ENCODE results near the gene PNCK.

Gene PNCK

GRCh38 chrX:153671589-153672530 is 1.8 kb downstream of the PNCK start:
- CTCF ChIA-PET: interaction anchor here (1.3 to 2.2 kb wide), 4 partner anchors 15 to 730 kb away, joined by 4 to 7 read pairs (median 6); partner anchors contain the start of gene SLC6A8
- no peak for TF ChIP-seq CTCF (IDR thresholded peaks at IDR 0.05; ENCODE audit: control extremely low read depth, extremely low read depth, low read depth, missing control alignments)
- POLR2A ChIA-PET: no interaction called here
- no peak for DNase-seq (ENCODE audit: extremely low spot score)

- no peak for TF ChIP-seq CTCF (IDR thresholded peaks at IDR 0.05; ENCODE audit: control extremely low read depth, extremely low read depth, low read depth, missing control alignments)
- ChIA-PET POLR2A (no interaction called here), CTCF (interaction anchor here (0.6 to 2.2 kb wide), 6 partner anchors 16 to 729 kb away, joined by 3 to 7 read pairs (median 4); partner anchors contain the start of gene SLC6A8)
- DNase-seq (ENCODE audit: extremely low spot score): no peak
Measured at GRCh38 chrX:153670748-153671588, 2.6 kb downstream of the PNCK start.

DNA sequence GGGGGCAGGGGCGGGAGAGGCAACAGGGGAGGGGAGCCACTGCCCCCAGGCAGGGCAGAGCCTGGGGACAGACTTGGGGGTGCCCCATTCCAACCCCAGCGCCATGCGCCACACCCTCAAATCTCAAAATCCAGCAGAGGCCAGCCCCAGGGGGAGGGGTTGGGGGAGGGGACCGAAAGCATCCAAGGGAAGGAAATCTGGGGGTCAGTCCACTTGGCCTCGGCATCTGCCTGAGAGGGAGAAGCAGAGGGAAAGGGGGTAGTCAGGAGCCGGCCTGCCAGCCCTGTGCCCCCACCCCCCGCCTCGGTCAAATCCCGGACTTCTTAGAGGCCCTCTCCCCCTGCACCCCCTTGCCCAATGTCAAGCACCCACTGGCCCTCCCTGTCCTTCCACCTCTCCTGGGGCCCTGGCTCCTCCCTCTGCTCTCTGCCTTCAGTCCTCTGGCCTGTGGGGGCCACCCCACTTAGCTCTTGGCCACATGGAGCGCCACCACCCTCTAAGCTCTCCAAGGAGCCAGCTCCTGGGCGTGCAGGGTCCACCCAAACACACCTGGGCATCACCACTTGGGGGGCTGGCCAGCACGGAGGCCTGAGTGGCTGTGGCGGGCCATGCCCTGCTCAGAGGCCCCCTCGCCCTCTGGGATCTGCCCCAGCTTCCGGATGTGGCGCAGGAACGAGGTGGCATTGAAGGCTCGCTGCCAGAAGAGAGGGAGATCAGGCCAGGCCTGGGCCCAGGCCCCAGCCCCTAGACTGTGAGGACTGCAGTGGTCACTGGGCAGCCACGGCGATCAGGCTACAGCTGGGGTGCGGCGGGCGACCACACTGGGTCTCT is 3.5 kb downstream of the PNCK start:
- no peak for TF ChIP-seq CTCF (IDR thresholded peaks at IDR 0.05; ENCODE audit: control extremely low read depth, extremely low read depth, low read depth, missing control alignments)
- no peak for DNase-seq (ENCODE audit: extremely low spot score)
- CTCF ChIA-PET: interaction anchor here (0.6 to 11.4 kb wide), 11 partner anchors 13 to 728 kb away, joined by 3 to 118 read pairs (median 5); partner anchors contain the start of gene SLC6A8
- POLR2A ChIA-PET: no interaction called here

DNA sequence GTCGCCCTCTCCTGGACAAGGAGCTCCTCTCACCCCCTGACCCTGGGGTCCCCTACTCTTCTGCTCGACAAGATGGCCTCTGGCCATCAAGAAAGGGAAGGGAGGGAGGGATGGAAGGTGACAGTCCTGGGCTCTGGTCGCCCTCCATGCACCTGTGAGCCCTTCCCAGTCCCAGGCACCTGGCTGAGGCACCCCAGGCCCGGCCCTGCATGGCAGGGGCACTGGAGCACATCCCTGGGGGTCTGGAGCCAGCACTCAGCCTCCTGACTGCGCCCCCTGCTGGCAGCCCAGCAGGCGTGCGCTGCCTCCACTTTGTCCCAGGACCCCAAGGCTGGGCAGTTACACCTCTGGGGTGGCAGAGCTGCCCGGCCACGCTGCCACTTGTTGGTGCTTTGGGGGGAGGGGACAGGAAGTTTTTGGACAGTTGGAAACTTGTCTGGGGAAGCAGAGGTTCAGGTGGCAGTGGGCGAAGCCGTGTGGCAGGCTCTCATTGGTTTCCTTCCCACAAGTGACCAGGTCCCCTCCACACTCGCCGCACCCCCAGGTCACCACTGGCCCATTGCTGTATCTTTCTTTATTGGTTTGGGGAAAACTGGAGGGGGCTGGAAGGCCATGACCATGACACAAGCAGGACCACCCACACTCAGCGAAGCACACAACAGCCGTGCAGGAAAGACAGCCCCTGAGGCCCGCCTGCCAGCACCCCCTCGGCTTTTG is 4.3 kb downstream of the PNCK start:
- peak; percentile 64 for TF ChIP-seq CTCF (IDR thresholded peaks at IDR 0.05; ENCODE audit: control extremely low read depth, extremely low read depth, low read depth, missing control alignments)
- DNase-seq (ENCODE audit: extremely low spot score): peak; percentile 68
- ChIA-PET CTCF (interaction anchor here (0.8 to 11.4 kb wide), 20 partner anchors 12 to 728 kb away, joined by 3 to 118 read pairs (median 6); no protein-coding TSS in a partner anchor), POLR2A (no interaction called here)

DNA sequence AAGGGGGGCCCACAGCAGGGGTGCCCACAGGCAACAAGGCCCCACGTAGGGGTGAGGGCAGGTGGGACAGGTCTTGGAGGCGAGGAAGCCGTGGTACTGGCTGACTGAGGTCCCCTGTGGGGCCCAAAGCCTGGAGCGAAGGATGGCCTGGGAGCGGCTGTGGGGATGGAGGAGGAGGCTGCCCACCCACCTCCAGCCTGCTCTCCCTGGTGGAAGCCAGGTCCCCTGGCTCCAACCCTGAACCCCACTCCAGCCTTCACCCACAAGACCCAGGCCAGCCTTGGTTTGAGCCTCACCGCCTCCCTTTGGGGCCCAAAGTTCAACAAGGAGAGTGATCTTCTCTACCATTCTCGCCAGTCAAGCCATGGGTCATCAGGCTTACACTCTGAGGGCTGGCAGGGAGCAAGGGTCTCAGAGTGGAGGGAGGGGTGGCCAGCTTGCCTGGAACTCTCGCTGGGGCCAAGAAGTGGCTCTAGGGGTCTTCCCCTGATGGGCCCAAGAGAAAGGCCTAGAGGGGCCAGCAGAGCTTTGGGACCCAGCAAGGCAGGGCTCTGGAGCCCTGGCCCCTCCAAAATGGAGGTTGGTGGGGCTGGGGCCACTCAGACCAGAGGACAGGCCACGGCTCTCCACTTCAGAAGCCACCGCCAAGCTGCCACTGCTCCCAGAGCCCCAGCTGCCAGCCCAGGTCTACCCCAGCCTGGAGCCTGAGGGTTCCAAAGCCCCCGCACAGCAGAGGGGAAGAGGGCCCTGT is 5.0 kb downstream of the PNCK start:
- ChIA-PET POLR2A (no interaction called here), CTCF (interaction anchor here (0.6 to 11.4 kb wide), 39 partner anchors 9 to 731 kb away, joined by 3 to 118 read pairs (median 6); no protein-coding TSS in a partner anchor)
- TF ChIP-seq CTCF (IDR thresholded peaks at IDR 0.05; ENCODE audit: control extremely low read depth, extremely low read depth, low read depth, missing control alignments): no peak
- DNase-seq (ENCODE audit: extremely low spot score): no peak

Data from GM10248 (cell line).